Measurements from ENCODE around the gene MARCHF6.
"Not testable (repeated sequence)": the region's sequence is repeated elsewhere in the genome, so short reads cannot be mapped to it uniquely, and the experiment has no call there.

The MARCHF6 gene

GRCh38 chr5:10387690-10388089 lies 34.2 kb downstream of the MARCHF6 start:
- no peak for DNase-seq

- no peak for DNase-seq
Observed at GRCh38 chr5:10391130-10391529, 37.6 kb downstream of the MARCHF6 start.

GRCh38 chr5:10392567-10393328 lies 39.3 kb downstream of the MARCHF6 start:
- not testable (repeated sequence) for DNase-seq

GRCh38 chr5:10393491-10393890 lies 40.0 kb downstream of the MARCHF6 start:
- DNase-seq, result no peak

- DNase-seq, result no peak
Observed at GRCh38 chr5:10396552-10396951, 43.1 kb downstream of the MARCHF6 start.

GRCh38 chr5:10399839-10400238 lies 46.3 kb downstream of the MARCHF6 start:
- DNase-seq, result no peak

- DNase-seq, result no peak
Observed at GRCh38 chr5:10400411-10400810, 46.9 kb downstream of the MARCHF6 start.

GRCh38 chr5:10400831-10401230 lies 47.3 kb downstream of the MARCHF6 start:
- no peak for DNase-seq

- no peak for DNase-seq
Observed at GRCh38 chr5:10401498-10401897, 48.0 kb downstream of the MARCHF6 start.
